ENCODE results near the gene COL4A2.

COL4A2 gene

DNA sequence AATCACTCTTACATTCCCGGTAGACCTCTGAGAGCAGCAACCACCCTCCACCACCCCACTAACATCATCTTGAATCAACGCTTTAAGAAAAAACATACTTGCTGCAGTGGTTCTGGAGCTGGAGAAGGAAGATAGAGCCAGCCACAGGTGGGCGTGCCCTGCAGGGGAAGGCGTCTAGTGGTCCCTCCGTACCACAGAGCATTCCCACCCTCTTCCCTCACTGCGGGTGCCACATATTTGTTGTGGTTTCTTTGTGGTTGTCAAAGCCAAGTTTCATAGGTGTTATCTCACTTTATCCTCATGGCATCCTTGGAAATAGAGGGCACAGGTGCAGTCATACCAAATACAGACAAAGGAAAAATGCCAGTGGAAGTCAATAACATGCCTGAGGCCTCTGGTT is 22.2 kb downstream of the COL4A2 start:
- no peak overlapping the region for H3K9ac ChIP-seq (ENCODE audit: insufficient read length)
- TF ChIP-seq POLR2AphosphoS5 (IDR thresholded peaks at IDR 0.05; ENCODE audit: borderline replicate concordance, low read depth, low read length) (no peak), FOXP2 (optimal IDR thresholded peaks at IDR 0.05; ENCODE audit: control extremely low read depth, extremely low read length, insufficient read depth) (no peak), EZH2 (IDR thresholded peaks at IDR 0.05) (no peak)
- H3K9me3 ChIP-seq (ENCODE audit: low read depth, low read length), result no peaks in the 10 kb centered on the region
- no peak overlapping the region for H3K4me3 ChIP-seq
- no peaks in the 10 kb centered on the region for H3K36me3 ChIP-seq (ENCODE audit: insufficient read depth, low read length)
- H3K27ac ChIP-seq, result no peak overlapping the region
- no peak for DNase-seq (ENCODE audit: low read depth, low spot score)

DNA sequence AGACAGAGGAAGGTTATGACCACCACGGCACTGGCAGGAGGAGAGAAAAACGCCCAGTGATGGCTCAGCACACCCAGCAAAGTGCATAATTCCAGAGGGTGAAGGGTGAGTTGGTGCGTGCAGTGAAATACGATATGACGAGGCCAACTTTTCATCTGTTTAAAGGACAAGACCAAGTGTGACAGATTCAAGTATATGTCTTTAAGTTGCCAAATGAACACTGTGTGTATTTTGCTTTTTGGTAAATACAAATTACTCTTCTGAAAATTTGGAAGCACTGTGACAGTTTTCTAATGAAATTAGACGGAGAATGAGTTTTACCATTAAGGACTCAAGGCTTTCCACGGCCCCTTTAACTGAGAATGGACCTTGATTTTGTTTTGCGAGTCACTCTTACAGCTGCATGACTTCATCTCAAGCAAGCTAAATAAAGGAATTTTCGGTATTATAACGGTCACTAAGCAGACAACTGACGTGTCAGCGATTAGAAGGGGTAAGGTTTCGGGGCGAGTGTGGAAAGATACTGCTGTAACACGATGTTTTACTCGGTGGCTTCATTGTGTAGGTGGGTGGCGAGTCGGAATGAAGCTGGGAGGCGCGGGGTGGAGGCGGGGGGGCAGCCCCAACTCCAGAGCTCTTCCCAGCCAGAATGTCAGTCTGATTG is 22.8 kb downstream of the COL4A2 start:
- Histone ChIP-seq H3K4me3 (no peak overlapping the region), H3K9me3 (ENCODE audit: low read depth, low read length) (no peaks in the 10 kb centered on the region), H3K36me3 (ENCODE audit: insufficient read depth, low read length) (no peaks in the 10 kb centered on the region; the same call in 1 of the 2 replicates), H3K9ac (ENCODE audit: insufficient read length) (no peak overlapping the region), H3K27ac (no peak overlapping the region)
- no peak for TF ChIP-seq POLR2AphosphoS5 (IDR thresholded peaks at IDR 0.05; ENCODE audit: borderline replicate concordance, low read depth, low read length)
- no peak for TF ChIP-seq EZH2 (IDR thresholded peaks at IDR 0.05)
- TF ChIP-seq FOXP2 (optimal IDR thresholded peaks at IDR 0.05; ENCODE audit: control extremely low read depth, extremely low read length, insufficient read depth), result no peak
- DNase-seq (ENCODE audit: low read depth, low spot score), result no peak

DNA sequence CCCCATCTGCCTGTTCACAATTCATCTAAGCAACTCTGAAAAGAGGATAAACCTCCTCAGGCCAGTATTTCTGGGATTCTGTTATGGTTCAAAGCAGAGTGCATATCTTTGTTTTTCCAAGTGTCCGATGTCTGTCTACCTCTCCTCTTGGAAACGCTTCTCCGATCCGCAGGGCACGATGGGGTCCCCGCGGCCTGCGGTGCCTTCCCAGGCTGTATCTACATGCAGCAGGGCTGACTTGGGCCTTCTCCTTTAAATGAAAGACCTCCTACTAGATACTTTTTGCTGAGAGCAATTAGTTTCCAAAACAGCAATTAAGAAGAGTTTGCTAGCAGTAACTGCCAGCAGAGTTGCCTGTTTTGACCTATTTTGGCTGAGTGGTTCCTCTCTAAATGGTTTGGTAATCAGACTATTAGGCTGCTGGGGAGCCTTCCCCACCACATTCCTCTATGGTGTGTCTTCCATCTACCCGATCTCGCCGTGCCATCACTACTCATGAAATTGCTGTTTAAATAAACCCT is 23.5 kb downstream of the COL4A2 start:
- Histone ChIP-seq H3K9ac (ENCODE audit: insufficient read length) (no peak overlapping the region), H3K27ac (no peak overlapping the region), H3K36me3 (ENCODE audit: insufficient read depth, low read length) (no peaks in the 10 kb centered on the region; the same call in 1 of the 2 replicates), H3K4me3 (no peak overlapping the region), H3K9me3 (ENCODE audit: low read depth, low read length) (no peaks in the 10 kb centered on the region)
- no peak for DNase-seq (ENCODE audit: low read depth, low spot score)
- TF ChIP-seq POLR2AphosphoS5 (IDR thresholded peaks at IDR 0.05; ENCODE audit: borderline replicate concordance, low read depth, low read length) (no peak), EZH2 (IDR thresholded peaks at IDR 0.05) (no peak), FOXP2 (optimal IDR thresholded peaks at IDR 0.05; ENCODE audit: control extremely low read depth, extremely low read length, insufficient read depth) (no peak)

DNA sequence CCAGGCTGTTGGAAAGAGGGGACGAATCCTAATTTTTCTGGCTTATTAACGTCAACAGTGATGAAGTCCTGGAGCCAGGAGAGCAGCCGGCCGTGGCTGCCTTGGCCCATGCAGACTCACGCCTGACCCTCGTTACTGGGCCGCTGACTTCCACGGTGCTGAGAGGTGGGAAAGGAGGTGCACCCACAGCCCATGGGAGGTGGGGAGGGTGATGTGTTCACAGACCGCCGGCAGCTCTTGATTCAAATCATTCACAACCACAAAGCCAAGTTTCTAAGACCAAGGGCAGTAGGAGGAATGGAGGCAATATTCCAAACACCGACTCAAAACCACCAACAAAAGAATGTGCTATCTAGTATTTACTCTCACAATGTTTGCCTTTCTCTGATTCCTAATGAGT is 24.3 kb downstream of the COL4A2 start:
- H3K27ac ChIP-seq, result no peak overlapping the region
- H3K4me3 ChIP-seq, result no peak overlapping the region
- no peak for DNase-seq (ENCODE audit: low read depth, low spot score)
- H3K36me3 ChIP-seq (ENCODE audit: insufficient read depth, low read length), result no peaks in the 10 kb centered on the region; the same call in 1 of the 2 replicates
- TF ChIP-seq EZH2 (IDR thresholded peaks at IDR 0.05), result no peak
- no peak for TF ChIP-seq POLR2AphosphoS5 (IDR thresholded peaks at IDR 0.05; ENCODE audit: borderline replicate concordance, low read depth, low read length)
- no peak for TF ChIP-seq FOXP2 (optimal IDR thresholded peaks at IDR 0.05; ENCODE audit: control extremely low read depth, extremely low read length, insufficient read depth)
- no peak overlapping the region for H3K9ac ChIP-seq (ENCODE audit: insufficient read length)
- H3K9me3 ChIP-seq (ENCODE audit: low read depth, low read length), result no peaks in the 10 kb centered on the region

DNA sequence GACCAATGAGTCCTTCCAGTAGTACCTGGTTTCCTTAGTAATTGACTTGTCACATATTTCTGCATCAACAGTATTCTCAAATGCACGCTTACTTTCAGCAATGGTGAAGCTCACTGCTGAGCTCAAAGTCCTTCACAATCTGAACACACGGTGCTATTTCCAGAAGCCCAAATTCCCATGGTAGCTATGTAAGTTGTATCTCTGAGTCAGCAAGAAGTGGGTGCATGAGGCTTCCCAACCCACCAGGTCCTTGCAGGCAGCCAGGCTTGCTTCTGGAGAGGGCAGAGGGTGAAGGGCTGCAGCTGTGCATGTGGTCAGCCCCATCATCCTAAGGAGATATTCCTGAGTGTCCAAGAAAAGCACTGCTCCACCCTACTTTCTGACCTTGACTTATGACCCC is 25.7 kb downstream of the COL4A2 start:
- no peak for DNase-seq (ENCODE audit: low read depth, low spot score)
- H3K27ac ChIP-seq, result no peak overlapping the region
- TF ChIP-seq POLR2AphosphoS5 (IDR thresholded peaks at IDR 0.05; ENCODE audit: borderline replicate concordance, low read depth, low read length) (no peak), EZH2 (IDR thresholded peaks at IDR 0.05) (no peak), FOXP2 (optimal IDR thresholded peaks at IDR 0.05; ENCODE audit: control extremely low read depth, extremely low read length, insufficient read depth) (no peak)
- no peaks in the 10 kb centered on the region; the same call in 1 of the 2 replicates for H3K36me3 ChIP-seq (ENCODE audit: insufficient read depth, low read length)
- H3K9me3 ChIP-seq (ENCODE audit: low read depth, low read length), result no peaks in the 10 kb centered on the region
- H3K4me3 ChIP-seq, result no peak overlapping the region
- no peak overlapping the region for H3K9ac ChIP-seq (ENCODE audit: insufficient read length)

DNA sequence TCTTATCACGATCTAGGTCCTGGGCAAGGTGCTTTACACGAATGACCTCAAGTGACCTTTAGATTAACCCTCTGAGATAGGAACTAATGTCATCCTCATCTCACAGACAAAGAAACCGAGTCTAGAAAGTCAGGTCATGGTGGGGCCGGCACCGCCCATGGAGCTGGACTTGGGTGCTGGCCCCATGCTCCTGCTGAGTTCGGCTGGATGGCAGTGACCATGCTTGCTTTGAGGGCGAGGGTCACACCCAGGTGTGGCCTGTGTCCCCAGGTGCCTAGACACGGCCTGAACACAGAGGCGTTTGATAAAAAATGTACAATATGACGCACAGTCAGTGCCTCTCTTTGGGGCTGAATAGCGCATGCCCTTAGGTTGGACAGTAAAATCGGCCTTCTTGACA is 26.8 kb downstream of the COL4A2 start:
- H3K4me3 ChIP-seq, result no peak overlapping the region

DNA sequence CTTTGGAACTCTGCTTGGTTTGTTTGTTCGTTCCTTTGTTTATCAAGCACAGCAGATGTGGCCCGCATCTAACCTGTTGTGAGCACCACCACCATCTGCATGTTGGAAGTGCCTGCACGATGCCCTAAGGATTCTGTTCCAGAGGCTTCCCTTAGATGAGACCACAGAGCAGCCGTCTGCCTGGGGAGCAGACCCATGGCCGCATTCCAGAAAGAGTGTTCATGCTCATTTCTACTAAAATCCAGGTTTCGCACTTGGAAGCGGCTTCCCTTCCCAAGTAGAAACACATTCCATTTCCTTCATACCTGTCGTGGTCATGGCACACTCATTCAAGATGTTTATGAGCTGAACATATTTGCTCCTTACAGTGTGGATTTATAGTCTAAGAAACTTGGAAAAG is 27.2 kb downstream of the COL4A2 start:
- H3K36me3 ChIP-seq (ENCODE audit: insufficient read depth, low read length), result no peaks in the 10 kb centered on the region; the same call in 1 of the 2 replicates
- H3K4me3 ChIP-seq, result no peak overlapping the region
- H3K27ac ChIP-seq, result no peak overlapping the region
- H3K9me3 ChIP-seq (ENCODE audit: low read depth, low read length), result no peaks in the 10 kb centered on the region
- H3K9ac ChIP-seq (ENCODE audit: insufficient read length), result no peak overlapping the region
- no peak for DNase-seq (ENCODE audit: low read depth, low spot score)
- TF ChIP-seq POLR2AphosphoS5 (IDR thresholded peaks at IDR 0.05; ENCODE audit: borderline replicate concordance, low read depth, low read length), result no peak
- no peak for TF ChIP-seq FOXP2 (optimal IDR thresholded peaks at IDR 0.05; ENCODE audit: control extremely low read depth, extremely low read length, insufficient read depth)
- TF ChIP-seq EZH2 (IDR thresholded peaks at IDR 0.05), result no peak

More for the DNA sequence above, 26.8 kb downstream of the COL4A2 start:
- Histone ChIP-seq H3K36me3 (ENCODE audit: insufficient read depth, low read length) (no peaks in the 10 kb centered on the region; the same call in 1 of the 2 replicates), H3K9ac (ENCODE audit: insufficient read length) (no peak overlapping the region), H3K27ac (no peak overlapping the region), H3K9me3 (ENCODE audit: low read depth, low read length) (no peaks in the 10 kb centered on the region)
- no peak for TF ChIP-seq POLR2AphosphoS5 (IDR thresholded peaks at IDR 0.05; ENCODE audit: borderline replicate concordance, low read depth, low read length)
- no peak for TF ChIP-seq FOXP2 (optimal IDR thresholded peaks at IDR 0.05; ENCODE audit: control extremely low read depth, extremely low read length, insufficient read depth)
- no peak for TF ChIP-seq EZH2 (IDR thresholded peaks at IDR 0.05)
- no peak for DNase-seq (ENCODE audit: low read depth, low spot score)

DNA sequence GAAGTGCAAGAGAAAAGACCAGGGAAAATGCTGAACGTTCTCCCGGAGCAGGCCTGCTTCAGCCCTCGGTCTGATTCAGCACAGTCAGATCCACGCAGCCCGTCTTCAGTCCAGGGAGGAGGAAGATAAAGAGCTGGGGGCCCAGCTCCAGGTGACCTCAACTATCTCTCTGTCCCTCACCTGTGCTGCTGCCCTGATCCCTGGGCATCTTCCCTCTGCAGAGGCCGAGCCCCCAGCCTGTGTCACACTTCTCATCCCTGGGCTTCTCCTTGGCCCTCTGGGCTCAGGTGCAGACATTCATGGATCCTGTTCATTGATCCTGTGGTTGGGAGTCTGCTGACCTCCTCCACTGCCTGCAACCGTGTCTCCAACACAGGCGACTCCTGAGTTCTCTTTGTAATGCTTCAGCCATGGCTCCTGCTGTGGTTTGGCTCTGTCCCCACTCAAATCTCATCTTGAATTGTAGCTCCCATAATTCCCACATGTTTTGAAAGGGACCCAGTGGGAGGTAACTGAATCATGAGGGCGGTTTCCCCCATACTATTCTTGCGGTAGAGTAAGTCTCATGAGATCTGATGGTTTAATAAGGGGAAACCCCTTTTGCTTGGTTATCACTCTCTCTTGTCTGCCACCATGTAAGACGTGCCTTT is 27.9 kb downstream of the COL4A2 start:
- TF ChIP-seq POLR2AphosphoS5 (IDR thresholded peaks at IDR 0.05; ENCODE audit: borderline replicate concordance, low read depth, low read length), result no peak
- no peak for TF ChIP-seq FOXP2 (optimal IDR thresholded peaks at IDR 0.05; ENCODE audit: control extremely low read depth, extremely low read length, insufficient read depth)
- no peak for TF ChIP-seq EZH2 (IDR thresholded peaks at IDR 0.05)
- Histone ChIP-seq H3K9ac (ENCODE audit: insufficient read length) (no peak overlapping the region), H3K4me3 (no peak overlapping the region), H3K9me3 (ENCODE audit: low read depth, low read length) (no peaks in the 10 kb centered on the region), H3K36me3 (ENCODE audit: insufficient read depth, low read length) (no peaks in the 10 kb centered on the region; the same call in 1 of the 2 replicates), H3K27ac (no peak overlapping the region)
- no peak for DNase-seq (ENCODE audit: low read depth, low spot score)
